GDM1 (cell line): ENCODE measurements around the gene RUNX1.
A peak's percentile ranks its signal among the peaks of the same experiment; 100 is the strongest.

ENCODE experiments used
- DNase-seq: peaks from one replicate; lab custom pipeline; 2025; lab: John Stamatoyannopoulos, UW

Gene RUNX1

GRCh38 chr21:35059742-35060141 lies 10.6 kb upstream of the RUNX1 start:
- no peak for DNase-seq

- no peak for DNase-seq
Observed at GRCh38 chr21:35058058-35058457, 9.0 kb upstream of the RUNX1 start.

GRCh38 chr21:35057428-35057827 lies 8.3 kb upstream of the RUNX1 start:
- no peak for DNase-seq

GRCh38 chr21:35053356-35054096 lies 4.4 kb upstream of the RUNX1 start:
- no peak for DNase-seq

GRCh38 chr21:35052801-35053200 lies 3.7 kb upstream of the RUNX1 start:
- DNase-seq = no peak

- DNase-seq = peak; percentile 87
Observed at GRCh38 chr21:35051287-35051818, 2.3 kb upstream of the RUNX1 start.

- DNase-seq = no peak
Observed at GRCh38 chr21:35050348-35051286, 1.5 kb upstream of the RUNX1 start.

- DNase-seq = no peak
Observed at GRCh38 chr21:35048183-35048601, 910 bp downstream of the RUNX1 start.

GRCh38 chr21:35046880-35047229 lies 2.2 kb downstream of the RUNX1 start:
- no peak for DNase-seq

- DNase-seq = peak; percentile 82
Observed at GRCh38 chr21:35046263-35046624, 2.9 kb downstream of the RUNX1 start.

- no peak for DNase-seq
Observed at GRCh38 chr21:35045542-35046262, 3.4 kb downstream of the RUNX1 start.

- DNase-seq = no peak
Observed at GRCh38 chr21:35044770-35045541, 4.1 kb downstream of the RUNX1 start.

GRCh38 chr21:35044128-35044527 lies 5.0 kb downstream of the RUNX1 start:
- no peak for DNase-seq

- no peak for DNase-seq
Observed at GRCh38 chr21:35043549-35043948, 5.6 kb downstream of the RUNX1 start.

- no peak for DNase-seq
Observed at GRCh38 chr21:35042836-35043235, 6.3 kb downstream of the RUNX1 start.

GRCh38 chr21:35041881-35042280 lies 7.2 kb downstream of the RUNX1 start:
- no peak for DNase-seq

- no peak for DNase-seq
Observed at GRCh38 chr21:35041122-35041521, 8.0 kb downstream of the RUNX1 start.

GRCh38 chr21:35039595-35040289 lies 9.4 kb downstream of the RUNX1 start:
- DNase-seq = no peak

GRCh38 chr21:35038772-35039319 lies 10.3 kb downstream of the RUNX1 start:
- DNase-seq = no peak

- no peak for DNase-seq
Observed at GRCh38 chr21:35037384-35037765, 11.7 kb downstream of the RUNX1 start.
